NCI-H226 (cell line): Measurements from ENCODE around the gene TPI1.

Source experiments
- DNase-seq: peaks from one replicate; pipeline ENCODE4 v3.0.0-alpha.2; 2015

TPI1 gene

GRCh38 chr12:6828781-6829535 lies 38.4 kb upstream of the TPI1 start:
- no peak for DNase-seq

DNA sequence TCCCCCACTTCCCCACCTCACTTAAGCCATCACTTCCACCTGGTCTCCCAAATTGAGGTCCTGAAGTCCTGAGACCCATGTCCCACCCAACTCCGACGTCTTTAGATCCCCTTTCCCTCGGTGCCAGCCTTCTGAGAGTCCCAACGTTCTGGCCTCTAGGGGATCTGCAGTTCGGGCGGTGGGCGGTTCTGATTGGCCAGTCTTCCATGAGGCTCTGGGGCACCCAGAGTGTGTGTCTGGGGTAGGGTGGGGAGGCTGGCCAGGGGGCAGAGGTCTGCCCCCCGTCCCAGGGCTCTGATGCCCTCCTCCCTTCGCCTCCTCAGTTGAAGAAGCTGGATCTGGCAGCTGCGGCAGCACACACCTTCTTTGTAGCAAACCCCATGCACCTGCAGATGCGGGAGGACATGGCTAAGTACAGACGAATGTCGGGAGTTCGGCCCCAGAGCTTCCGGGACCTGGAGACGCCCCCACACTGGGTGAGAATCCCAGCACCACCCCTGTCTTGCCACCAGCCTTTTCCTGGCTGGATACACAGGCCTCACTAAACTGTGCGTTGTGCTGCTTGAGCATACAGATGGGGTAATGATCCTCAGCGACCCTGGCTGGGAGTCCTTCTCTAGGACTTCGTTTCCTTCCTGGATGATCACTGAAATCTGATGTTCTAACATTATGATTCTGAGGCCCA lies 37.7 kb upstream of the TPI1 start:
- DNase-seq = no peak

DNA sequence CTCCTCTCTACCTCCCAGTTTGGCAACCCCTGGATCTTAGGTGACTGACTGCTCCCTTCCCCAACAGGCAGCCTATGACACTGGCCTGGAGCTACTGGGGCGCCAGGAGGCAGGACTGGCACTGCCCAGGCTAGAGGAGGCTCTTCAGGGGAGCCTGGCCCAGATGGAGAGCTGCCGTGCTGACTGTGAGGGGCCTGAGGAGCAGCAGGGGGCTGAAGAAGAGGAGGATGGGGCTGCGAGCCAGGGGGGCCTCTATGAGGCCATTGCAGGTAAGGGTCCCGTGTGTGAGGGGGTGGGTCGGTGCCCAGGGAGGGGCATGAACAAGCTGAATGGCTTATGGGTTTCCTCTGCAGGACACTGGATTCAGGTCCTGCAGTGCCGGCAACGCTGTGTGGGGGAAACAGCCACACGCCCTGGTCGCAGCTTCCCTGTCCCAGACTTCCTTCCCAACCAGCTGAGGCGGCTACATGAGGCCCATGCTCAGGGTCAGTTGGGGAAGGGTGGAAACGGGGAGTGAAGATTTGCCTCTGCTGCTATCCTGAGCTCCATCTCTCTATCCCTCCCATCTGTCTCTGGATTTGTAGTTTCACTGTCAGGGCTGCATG lies 36.9 kb upstream of the TPI1 start:
- no peak for DNase-seq

DNA sequence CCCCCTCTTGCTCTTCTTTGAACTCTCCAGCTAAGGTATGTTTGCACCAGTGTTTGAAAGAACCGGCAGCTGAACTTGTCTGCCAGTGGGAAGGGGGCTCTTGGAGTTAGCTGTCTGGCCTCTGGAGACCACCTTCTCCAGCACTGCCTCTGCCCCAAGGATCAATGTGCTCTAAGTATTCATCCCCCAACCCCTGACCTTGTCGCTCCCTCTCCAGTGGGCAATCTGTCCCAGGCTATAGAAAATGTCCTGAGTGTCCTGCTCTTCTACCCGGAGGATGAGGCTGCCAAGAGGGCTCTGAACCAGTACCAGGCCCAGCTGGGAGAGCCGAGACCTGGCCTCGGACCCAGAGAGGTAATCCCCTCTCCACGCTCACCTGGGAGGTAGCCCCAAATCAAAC lies 36.3 kb upstream of the TPI1 start:
- no peak for DNase-seq

DNA sequence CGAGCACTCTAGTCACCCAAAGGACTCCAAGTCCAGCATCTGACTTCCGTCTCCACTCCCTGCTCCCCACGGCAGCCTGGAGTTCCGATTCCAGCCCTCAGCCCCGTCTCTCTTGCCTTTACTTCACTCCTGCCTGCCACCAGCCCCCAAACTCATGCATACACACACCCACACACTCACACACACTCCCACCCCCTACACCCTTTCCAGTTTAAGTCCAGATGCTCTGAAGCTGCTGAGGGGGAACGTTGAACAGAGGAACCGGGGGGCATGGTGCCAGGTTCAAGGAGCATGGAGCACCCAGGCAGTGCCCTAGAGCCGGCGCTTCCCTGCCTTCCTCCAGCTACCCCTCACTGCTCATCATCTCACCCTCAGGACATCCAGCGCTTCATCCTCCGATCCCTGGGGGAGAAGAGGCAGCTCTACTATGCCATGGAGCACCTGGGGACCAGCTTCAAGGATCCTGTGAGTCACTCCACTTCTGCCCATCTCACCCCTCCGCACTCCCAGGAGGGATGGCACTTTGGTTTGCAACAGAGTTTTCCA lies 35.8 kb upstream of the TPI1 start:
- no peak for DNase-seq

- DNase-seq = no peak
Measured at GRCh38 chr12:6832125-6832524, 35.2 kb upstream of the TPI1 start.

DNA sequence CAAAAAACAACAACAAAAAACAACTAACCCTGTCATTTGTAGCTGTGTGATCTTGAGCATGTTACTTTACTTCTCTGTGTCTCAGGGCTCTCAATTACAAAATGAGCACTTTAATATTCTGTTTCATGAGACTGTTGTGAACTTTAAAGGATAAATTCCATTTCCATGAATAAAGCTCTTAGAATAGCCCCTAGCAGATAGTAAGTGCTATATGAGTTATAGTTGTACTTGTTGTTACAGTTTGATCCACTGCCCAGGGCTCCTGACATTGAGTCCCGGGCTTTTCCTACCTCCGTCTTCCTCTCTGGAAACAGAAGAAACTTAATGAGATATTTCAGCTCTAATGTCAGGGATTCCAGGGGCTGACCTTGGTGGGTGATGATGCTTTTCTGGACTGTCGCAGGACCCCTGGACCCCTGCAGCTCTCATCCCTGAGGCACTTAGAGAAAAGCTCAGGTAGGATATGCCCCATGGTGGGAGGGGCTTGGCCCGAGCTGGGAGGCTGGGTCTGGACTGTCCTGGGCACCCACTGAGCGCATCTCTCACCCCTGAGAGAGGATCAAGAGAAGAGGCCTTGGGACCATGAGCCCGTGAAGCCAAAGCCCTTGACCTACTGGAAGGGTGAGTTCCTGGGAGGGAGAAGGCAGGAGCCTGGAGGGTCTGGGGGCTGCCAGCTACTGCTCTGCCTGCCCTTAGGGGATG lies 34.0 kb upstream of the TPI1 start:
- no peak for DNase-seq

DNA sequence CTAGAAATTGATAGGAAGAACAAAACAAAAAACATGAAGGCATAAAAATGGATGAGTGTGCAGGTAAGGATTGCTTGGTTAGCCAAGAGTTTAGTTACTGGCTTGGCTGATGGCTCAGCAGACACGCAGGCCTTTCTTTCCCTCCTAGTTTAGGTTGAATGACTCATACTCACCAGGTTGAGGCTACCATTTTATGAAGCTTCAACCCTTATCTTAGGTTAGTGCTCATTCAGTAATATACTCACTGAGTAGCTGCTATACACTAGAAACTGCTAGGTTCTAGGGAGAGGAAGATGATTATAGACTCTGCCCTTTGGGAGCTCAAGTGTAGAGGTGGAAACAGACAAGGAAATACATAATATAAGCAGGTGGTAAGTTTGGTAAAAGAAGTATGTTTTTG lies 33.1 kb upstream of the TPI1 start:
- no peak for DNase-seq

DNA sequence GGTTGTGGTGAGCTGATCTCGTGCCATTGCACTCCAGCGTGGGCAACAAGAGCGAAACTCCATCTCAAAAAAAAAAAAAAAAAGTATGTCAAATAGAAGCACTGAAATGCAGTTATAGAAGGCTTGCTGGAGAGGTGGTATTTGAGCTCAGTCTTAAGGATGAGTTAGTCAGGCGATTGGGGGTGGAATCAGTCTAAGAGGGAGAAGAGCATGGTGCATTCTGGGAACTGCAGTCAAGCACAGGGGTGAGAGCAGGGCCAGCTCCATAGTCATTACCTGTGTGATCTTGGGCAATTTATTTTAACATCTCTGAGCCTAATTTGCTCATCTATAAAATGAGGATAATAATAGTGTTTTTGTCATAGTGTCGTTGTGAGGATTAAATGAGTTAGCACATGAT lies 32.5 kb upstream of the TPI1 start:
- DNase-seq = no peak

- no peak for DNase-seq
Measured at GRCh38 chr12:6836851-6837250, 30.5 kb upstream of the TPI1 start.

DNA sequence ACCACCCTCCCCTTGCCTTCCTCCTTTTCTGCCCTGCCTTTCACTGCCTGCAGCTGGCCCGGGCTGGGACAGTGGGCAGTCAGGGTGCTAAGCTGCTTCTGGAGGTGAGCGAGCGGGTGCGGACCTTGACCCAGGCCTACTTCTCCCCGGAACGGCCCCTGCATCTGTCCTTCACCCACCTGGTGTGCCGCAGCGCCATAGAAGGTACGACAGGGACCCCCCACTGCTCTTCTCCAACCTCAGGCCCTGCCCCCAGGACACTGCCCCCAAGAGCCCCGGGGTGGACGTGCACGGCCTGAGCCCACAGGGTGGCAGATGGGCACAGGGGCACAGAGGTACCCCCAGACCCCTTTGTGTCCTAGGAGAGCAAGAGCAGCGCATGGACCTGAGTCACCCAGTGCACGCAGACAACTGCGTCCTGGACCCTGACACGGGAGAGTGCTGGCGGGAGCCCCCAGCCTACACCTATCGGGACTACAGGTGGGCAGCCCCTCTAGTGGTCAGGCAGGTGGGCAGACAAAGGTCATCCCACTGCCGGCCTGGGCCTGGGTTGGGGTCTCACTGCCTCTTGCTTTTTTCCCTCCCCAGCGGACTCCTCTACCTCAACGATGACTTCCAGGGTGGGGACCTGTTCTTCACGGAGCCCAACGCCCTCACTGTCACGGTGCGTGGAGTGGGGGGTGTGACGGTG lies 29.8 kb upstream of the TPI1 start:
- no peak for DNase-seq

- no peak for DNase-seq
Measured at GRCh38 chr12:6838854-6839253, 28.5 kb upstream of the TPI1 start.

GRCh38 chr12:6839482-6840201 lies 27.7 kb upstream of the TPI1 start:
- DNase-seq = no peak

- DNase-seq = no peak
Measured at GRCh38 chr12:6840330-6840729, 27.0 kb upstream of the TPI1 start.

DNA sequence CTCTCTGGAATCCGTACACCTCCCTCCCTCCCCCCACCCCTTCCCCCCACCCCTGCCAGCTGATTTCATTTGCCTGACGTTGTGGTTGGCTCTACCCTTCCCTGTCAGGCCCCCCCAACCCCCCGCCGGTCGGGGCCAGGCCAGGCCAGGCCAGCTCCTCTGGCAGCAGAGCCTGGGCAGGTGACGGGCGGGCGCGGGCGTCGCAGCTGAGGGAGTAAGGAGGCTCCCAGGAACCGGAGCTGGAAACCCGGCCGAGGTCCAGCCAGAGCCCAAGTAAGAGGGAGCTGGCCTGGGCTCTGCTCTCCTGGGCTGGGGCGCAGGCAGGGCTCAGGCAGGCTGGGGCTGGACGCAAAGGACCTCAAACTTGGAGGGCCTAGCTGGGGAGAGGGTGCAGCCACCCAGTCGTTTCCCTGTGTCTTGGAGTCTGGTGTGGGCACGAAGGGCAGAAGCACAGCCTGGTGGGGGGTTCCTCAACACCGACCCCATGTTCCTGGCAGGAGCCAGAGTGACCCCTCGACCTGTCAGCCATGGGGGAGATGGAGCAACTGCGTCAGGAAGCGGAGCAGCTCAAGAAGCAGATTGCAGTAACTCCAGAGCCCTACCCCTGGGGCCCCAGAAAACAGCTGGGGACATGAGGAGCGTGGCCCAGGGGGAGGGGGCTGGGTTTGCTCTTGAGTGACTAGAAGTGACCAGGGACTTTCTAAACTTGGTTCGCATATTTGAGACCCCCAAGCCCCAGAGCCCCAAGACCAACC lies 26.4 kb upstream of the TPI1 start, which contains the start of gene GNB3:
Gene GNB3 (plus strand): TSS at position 165 of the 755 bp plus-strand sequence. CDS start 363 bp downstream, at position 528.
- no peak for DNase-seq

DNA sequence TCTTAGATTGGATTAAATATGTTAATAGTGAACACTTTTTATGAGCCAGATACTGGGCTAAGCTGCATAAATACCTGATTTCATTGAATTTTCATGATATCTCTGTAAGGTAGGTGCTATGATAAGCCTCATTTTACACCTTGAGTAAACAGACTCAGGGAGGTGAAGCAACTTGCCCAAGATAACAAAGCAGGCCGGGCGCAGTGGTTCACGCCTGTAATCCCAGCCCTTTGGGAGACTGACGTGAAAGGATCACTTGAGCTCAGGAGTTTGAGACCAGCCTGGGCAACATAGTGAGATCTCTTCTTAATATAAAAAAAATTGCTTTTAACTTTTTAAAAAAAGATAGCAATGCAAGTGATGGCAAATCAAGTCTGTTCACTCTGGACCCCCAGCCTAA lies 25.3 kb upstream of the TPI1 start:
- DNase-seq = no peak

DNA sequence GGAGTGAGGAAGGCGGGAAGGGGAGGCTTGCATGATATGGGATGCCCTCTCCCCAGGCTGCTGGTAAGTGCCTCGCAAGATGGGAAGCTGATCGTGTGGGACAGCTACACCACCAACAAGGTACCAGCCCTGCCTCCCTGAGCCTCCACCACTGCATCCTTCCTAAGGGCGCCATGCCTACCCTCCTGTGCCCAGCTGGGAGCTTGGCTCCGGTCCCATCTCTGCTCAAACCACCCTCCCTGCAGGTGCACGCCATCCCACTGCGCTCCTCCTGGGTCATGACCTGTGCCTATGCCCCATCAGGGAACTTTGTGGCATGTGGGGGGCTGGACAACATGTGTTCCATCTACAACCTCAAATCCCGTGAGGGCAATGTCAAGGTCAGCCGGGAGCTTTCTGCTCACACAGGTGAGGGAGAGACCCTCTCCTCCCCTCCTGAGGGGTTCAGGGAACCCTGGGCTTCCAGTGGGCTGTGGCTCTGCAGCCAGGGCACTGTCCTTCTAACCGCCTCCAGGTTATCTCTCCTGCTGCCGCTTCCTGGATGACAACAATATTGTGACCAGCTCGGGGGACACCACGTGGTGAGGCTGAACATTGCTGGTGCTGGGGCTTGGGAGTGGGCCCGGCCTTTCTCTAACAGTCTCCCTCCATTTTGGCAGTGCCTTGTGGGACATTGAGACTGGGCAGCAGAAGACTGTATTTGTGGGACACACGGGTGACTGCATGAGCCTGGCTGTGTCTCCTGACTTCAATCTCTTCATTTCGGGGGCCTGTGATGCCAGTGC lies 24.0 kb upstream of the TPI1 start:
- DNase-seq = no peak

DNA sequence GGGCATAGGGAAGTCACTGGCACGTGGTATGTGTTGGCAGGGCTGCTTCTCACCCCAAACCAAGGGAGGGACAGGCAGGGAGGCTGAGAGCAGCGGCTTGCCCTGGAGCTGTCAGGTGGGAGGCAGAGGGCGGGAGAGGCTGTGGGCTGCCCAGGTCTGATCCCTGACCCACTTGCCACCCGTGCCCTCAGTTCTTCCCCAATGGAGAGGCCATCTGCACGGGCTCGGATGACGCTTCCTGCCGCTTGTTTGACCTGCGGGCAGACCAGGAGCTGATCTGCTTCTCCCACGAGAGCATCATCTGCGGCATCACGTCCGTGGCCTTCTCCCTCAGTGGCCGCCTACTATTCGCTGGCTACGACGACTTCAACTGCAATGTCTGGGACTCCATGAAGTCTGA lies 21.9 kb upstream of the TPI1 start:
- DNase-seq = no peak

- no peak for DNase-seq
Measured at GRCh38 chr12:6846316-6846869, 20.9 kb upstream of the TPI1 start.

GRCh38 chr12:6847676-6848075 lies 19.7 kb upstream of the TPI1 start:
- no peak for DNase-seq
